Measurements from ENCODE around the gene SFMBT2.
A peak's percentile ranks its signal among the peaks of the same experiment; 100 is the strongest.
"Not testable (repeated sequence)": the region's sequence is repeated elsewhere in the genome, so short reads cannot be mapped to it uniquely, and the experiment has no call there.

Gene SFMBT2

GRCh38 chr10:7258948-7259523 lies 151.8 kb downstream of the SFMBT2 start:
- ATAC-seq: peak; percentile 33 to 37

- ATAC-seq: no peak
Observed at GRCh38 chr10:7255517-7255916, 155.3 kb downstream of the SFMBT2 start.

- no peak for ATAC-seq
Observed at GRCh38 chr10:7251696-7252465, 159.0 kb downstream of the SFMBT2 start.

DNA sequence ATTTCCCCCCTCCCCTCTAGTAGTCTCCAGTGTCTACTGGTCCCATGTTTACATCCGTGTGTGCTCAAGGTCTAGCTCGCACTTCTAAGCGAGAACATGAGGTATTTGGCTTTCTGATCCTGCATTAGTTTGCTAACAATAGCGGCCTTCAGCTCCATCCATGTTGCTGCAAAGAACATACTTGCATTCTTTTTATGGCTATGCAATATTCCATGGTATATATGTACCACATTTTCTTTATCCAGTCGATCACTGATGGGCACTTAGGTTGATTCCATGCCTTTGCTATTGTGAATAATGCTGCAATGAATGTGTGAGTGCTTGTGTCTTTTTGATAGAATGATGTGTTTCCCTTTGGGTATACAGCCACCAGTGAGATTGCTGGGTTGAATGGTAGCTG lies 160.6 kb downstream of the SFMBT2 start:
- ATAC-seq: no peak

- ATAC-seq: no peak
Observed at GRCh38 chr10:7248585-7249164, 162.2 kb downstream of the SFMBT2 start.

DNA sequence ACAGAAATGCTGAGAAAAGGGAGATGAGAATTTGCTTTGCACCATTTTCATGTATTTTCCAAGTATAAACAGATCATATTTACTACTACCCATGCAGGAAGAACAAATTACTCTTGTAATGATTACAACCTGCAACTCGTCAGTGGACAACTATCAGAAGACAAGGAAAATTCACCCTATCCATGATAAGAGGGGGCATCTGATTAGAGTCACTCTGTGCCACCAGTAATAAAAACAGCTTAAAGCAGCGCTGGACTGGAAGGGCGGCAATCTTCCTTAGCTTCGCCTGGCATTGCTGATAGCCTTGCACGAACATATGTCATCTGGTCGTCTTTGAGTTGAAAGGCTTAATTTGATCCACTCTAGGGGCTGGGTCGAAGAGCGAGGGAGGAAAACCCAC lies 162.7 kb downstream of the SFMBT2 start:
- ATAC-seq: no peak

DNA sequence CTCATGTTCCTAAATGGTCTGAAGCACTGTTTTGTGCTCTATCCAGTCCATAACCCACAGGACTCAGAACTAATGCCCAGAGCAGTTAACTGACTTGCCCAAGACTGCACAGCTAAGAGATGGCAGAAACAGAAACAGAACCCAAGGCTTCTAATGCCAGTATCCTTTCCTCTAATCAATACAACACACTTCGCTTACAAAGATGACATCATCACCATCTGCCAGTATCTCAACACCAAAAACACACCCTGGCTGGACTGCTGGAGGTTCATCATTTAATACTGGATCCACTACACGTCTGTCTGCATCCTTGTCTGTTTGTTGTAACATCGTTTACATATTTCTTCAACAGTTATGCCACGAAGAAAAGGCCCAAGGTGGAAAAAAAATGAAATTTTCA lies 165.3 kb downstream of the SFMBT2 start:
- ATAC-seq: no peak

DNA sequence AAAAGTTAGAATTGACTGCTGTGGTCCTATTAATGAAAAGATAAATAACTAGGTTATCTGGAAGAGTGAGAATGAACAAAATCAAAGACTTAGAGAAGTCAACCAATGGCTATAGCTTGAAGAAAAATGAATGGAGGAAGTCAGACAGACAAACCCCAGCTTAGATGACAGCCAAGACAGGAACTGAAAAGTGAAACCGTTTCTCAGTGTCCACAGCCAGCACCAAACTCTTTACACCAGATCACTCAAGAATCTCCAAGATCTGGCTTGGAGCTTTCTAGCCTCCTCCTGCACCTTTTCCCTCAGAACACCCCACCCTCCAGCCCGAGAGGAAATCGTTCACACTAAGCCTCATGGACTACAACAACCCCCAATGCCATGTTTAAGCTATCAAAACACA lies 167.0 kb downstream of the SFMBT2 start:
- ATAC-seq: peak in 1 of 2 donors; percentile 44

DNA sequence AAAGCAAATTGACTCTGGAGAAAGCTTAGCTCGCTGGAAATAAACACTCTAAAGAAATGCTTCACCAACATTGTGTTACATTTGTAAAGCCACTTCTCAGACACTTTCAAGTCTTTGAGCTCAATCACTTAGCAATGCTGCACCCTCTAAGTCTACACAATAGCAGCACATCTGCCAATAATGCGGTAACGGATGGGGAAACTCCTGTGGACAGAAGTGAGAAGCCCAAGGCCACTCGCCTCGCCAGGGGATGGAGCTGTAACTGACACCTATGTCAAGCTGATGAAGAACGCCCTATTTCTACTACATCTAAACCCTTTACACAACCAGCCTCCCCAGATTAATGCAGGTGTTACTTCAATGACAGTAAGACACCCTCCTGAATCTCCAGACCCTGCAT lies 167.7 kb downstream of the SFMBT2 start:
- no peak for ATAC-seq

DNA sequence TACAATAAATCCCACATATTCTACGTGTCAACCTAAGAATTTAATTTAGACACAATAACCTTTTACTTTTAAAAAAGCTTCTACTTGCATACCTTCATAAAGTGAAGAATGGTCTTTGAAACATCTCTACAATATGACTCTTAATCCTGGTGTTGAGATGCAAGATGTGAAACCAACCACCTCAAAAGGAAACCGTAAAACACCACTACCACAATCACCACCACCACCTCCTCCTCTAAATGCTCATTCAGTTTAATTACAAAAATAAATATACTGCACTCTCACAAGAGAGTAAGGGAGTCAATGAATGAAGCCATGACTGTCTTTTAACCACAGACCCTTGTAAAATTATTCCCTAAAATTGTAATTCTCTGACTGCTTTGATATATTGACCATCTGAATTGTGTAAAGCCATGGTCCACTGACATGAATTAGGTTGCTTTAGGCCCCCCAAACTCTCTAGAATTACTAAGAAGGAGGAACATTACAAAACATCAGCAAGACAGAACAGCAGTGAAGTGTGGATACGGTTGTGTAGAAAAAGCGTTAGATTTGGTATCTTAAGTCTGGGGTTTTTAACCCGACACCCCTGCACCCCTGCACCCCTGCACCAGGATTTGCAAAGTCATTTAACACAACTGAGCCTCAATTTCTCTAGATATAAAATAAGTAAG lies 171.4 kb downstream of the SFMBT2 start:
- ATAC-seq: peak; percentile 83 to 96

DNA sequence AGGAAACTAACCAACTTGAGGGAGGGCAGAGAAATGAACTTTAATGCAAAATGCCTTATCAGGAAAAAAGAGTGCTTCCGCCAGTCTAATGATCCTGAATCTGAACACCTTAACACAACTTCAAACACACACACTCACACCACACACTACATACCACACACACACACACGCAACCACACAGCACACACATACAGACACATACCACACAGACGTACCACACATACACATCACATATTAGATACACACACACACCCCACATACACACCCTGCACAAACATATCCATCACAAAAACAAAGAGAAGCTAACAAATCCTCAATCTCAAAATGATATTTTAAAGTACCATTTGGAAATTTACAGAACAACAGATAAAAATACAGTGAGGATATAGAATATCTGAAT lies 175.5 kb downstream of the SFMBT2 start:
- no peak for ATAC-seq

GRCh38 chr10:7234109-7234508 lies 176.7 kb downstream of the SFMBT2 start:
- no peak for ATAC-seq

DNA sequence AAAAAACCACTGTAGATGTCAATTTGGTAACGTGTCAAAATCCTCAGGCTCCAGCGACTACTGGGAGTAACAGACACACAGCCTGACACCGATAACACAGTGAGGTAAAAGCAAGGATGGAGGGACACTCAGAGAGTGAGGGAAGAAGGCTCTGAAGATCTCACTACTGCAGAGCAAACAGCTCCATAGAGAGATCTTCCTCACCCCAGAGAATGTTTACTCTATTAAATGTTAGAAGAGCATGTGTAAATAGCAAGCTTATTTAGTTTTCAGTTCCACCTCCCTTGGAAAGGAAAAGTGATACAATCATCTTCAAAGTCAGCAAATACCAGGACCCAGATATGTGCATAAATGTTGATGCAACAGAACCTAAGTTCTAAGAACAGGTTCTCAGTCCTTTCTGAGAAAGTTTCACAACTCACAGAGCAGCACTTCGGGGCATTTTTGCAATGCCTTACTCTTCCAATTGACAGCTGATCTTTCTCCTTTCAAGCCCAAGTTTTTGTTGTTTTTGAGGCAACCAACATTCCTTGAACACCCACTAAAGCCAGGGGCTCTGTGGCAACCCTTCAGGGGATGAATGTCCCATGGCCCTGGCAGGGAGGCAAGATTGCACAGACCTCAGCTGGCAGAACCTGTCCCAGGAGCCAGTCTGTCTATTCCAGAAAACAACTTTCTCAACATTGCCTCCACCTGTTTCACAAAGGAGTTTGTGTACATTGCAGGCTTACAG lies 177.4 kb downstream of the SFMBT2 start:
- no peak for ATAC-seq

GRCh38 chr10:7231509-7232414 lies 179.1 kb downstream of the SFMBT2 start:
- no peak for ATAC-seq

GRCh38 chr10:7230951-7231350 lies 179.9 kb downstream of the SFMBT2 start:
- no peak for ATAC-seq

- ATAC-seq: no peak
Observed at GRCh38 chr10:7230036-7230435, 180.8 kb downstream of the SFMBT2 start.

DNA sequence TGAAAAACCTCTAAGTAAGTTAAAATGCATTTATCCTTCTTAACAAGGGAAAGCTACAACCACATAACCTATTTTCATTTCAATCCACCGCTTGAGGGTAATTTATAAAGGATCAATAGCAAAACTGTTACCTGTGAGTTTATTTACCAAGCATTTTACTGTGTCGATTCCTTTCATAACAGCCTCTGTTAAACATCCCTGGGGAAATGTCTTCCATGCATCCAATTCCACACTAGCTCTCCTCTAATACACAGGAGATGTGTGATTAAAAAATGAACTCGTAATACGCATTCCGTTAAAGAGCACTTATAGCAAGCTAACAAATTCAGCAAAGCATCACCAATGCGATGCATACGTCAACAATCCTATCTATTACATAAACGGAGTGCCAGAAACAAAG lies 185.7 kb downstream of the SFMBT2 start:
- no peak for ATAC-seq

- no peak for ATAC-seq
Observed at GRCh38 chr10:7218968-7219367, 191.9 kb downstream of the SFMBT2 start.

DNA sequence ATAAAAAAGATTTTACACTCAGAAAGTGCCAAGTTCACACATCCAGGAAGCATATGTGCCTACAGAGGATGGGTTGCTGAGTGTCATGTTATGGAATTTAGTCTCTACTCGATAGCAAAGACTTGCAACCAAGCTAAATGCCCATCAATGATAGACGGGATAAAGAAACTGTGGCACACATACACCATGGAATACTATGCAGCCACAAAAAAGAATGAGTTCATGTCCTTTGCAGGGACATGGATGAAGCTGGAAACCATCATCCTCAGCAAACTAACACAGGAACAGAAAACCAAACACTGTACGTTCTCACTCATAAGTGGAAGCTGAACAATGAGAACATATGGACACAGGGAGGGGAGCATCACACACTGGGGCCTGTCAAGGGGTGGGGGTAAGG lies 198.1 kb downstream of the SFMBT2 start:
- ATAC-seq: not testable (repeated sequence)

GRCh38 chr10:7211857-7212577 lies 198.8 kb downstream of the SFMBT2 start:
- no peak for ATAC-seq

GRCh38 chr10:7210516-7210915 lies 200.3 kb downstream of the SFMBT2 start:
- ATAC-seq: no peak

Data from activated CD4-positive, CD25-positive, alpha-beta regulatory T cell treated with anti-CD3 and anti-CD28 coated beads, Interleukin-2, amount 50 U/mL, for 24 hours (primary cell).